PC-3 (cell line): ENCODE data around the gene SERPINA4. TPM values are rescaled to one million over a fixed set of nuclear protein-coding genes. Genes with fewer than 3 reads are reported as not detected.

Source experiments
- ATAC-seq: fragments of 200-7000 bp; cut with Tn5 transposase; 2 replicates; pipeline ENCODE4 v1.9.1; 2020; ENCODE audit warnings: mild to moderate bottlenecking, moderate library complexity
- BruUV-seq: library from RNA; stranded (reverse); fragments of 400-500 nt; replicated peaks from 2 replicates; lab custom pipeline; 2021; lab: Mats Ljungman, UMichigan
- CTCF ChIA-PET: fragments of 300-600 bp; sonication (Branson Sonifier 250); formaldehyde crosslinking; loops from one replicate; lab custom pipeline; 2022; ENCODE audit warnings: antibody characterized with exemption; lab: Charles Lee
- POLR2A ChIA-PET: fragments of 300-600 bp; sonication (Branson Sonifier 250); formaldehyde crosslinking; loops from one replicate; lab custom pipeline; 2022; ENCODE audit warnings: antibody characterized with exemption; ENCODE audit not compliant: unreplicated experiment; lab: Charles Lee
- DNase-seq: peaks from one replicate; pipeline ENCODE4 v3.0.0-alpha.2; 2015
- H2AFZ ChIP-seq: fragments of 300-600 bp; sonication (generic); 2 replicates; pipeline ENCODE4 v1.6.0; 2016; ENCODE audit warnings: antibody characterized with exemption, low read length
- H3F3A ChIP-seq: fragments of 300-600 bp; sonication (generic); one replicate; pipeline ENCODE4 v1.6.0; 2017; ENCODE audit warnings: antibody characterized with exemption, low read length, control low read depth, mild to moderate bottlenecking; ENCODE audit not compliant: unreplicated experiment
- H3K27ac ChIP-seq: fragments of 300-600 bp; sonication (generic); 2 replicates; pipeline ENCODE4 v1.5.1; 2016; ENCODE audit warnings: mild to moderate bottlenecking, low read length
- H3K27me3 ChIP-seq: fragments of 300-600 bp; sonication (generic); 2 replicates; pipeline ENCODE4 v1.6.1; 2016; ENCODE audit warnings: low read length, mixed read lengths
- H3K36me3 ChIP-seq: fragments of 300-600 bp; sonication (generic); 2 replicates; pipeline ENCODE4 v1.6.1; 2016; ENCODE audit warnings: low read depth, mixed run types, low read length, mixed read lengths
- H3K4me1 ChIP-seq: fragments of 300-600 bp; sonication (generic); 2 replicates; pipeline ENCODE4 v1.5.1; 2016; ENCODE audit warnings: low read length; ENCODE audit not compliant: insufficient read depth
- H3K4me2 ChIP-seq: fragments of 300-600 bp; sonication (generic); 2 replicates; pipeline ENCODE4 v1.6.0; 2016; ENCODE audit warnings: low read length
- H3K4me3 ChIP-seq: fragments of 300-600 bp; sonication (generic); 2 replicates; pipeline ENCODE4 v1.5.1; 2016; ENCODE audit warnings: mild to moderate bottlenecking, low read length, mixed read lengths
- H3K79me2 ChIP-seq: fragments of 300-600 bp; sonication (generic); 2 replicates; pipeline ENCODE4 v1.6.1; 2017; ENCODE audit warnings: low read length, mixed read lengths
- H3K9ac ChIP-seq: fragments of 300-600 bp; sonication (generic); 2 replicates; pipeline ENCODE4 v1.6.0; 2016; ENCODE audit warnings: mild to moderate bottlenecking, low read length
- H3K9me2 ChIP-seq: fragments of 300-600 bp; sonication (generic); replicated peaks from 2 replicates; pipeline ENCODE4 v1.6.1; 2016; ENCODE audit warnings: mixed run types, low read length, mixed read lengths
- H3K9me3 ChIP-seq: fragments of 300-600 bp; sonication (generic); 2 replicates; pipeline ENCODE4 v1.6.1; 2016; ENCODE audit warnings: low read length, mixed read lengths
- H4K20me1 ChIP-seq: fragments of 300-600 bp; sonication (generic); 2 replicates; pipeline ENCODE4 v1.6.1; 2016; ENCODE audit warnings: low read length, mixed read lengths
- EZH2 ChIP-seq: fragments of 300-600 bp; sonication (generic); IDR thresholded peaks from one replicate; pipeline ENCODE4 v1.6.1; 2017; ENCODE audit warnings: antibody characterized with exemption, mild to moderate bottlenecking, low read length; ENCODE audit not compliant: unreplicated experiment
- EZH2phosphoT487 ChIP-seq: fragments of 300-600 bp; sonication (generic); IDR thresholded peaks from 2 replicates; pipeline ENCODE4 v1.6.1; 2018; ENCODE audit warnings: mild to moderate bottlenecking, antibody characterized with exemption, low read length, borderline replicate concordance
- intact Hi-C: fragments of 100-400 bp; cut with micrococcal nuclease; formaldehyde crosslinking; loops from 2 replicates; pipeline ENCODE4 v1.9.0; 2023
- total RNA-seq: library from RNA; depleted of rRNA; stranded (reverse); fragments of >200 nt; gene quantifications from 2 replicates; pipeline ENCODE4 v1.2.3, GENCODE V29; 2014
- TF ChIP-seq, protein P1 (sequence below): fragments of 300-600 bp; sonication (generic); conservative IDR thresholded peaks from 2 replicates; pipeline ENCODE4 v1.5.1; 2017; ENCODE audit warnings: antibody characterized with exemption, low read depth, mild to moderate bottlenecking, low read length

The SERPINA4 gene
- total RNA-seq, 1 experiment from 2014 or later = not detected

DNA sequence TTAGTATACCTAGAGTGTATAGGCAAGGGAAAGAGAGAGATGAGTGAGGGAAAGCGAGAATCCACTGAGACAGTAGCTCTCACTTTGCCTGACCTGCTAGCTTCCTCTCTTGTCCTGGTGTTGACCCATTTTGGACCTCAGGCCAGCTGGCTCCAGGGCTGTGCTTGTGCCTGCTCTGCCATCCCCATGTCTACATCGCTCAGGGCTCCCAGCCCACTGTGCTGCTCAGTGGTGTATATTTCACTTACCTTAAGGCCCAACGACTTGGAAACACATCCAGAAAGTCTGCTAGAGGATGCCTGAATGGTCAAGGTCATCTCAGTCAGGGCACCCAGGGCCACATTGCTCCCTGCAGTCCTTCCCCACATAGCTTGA is 964 bp upstream of the SERPINA4 start:
- CTCF ChIA-PET = no interaction called here
- no peaks in the 10 kb centered on the region for H4K20me1 ChIP-seq
- no peak overlapping the region for H3K27ac ChIP-seq
- no peaks in the 10 kb centered on the region for H3K27me3 ChIP-seq
- H3K4me1 ChIP-seq = no peaks in the 10 kb centered on the region
- no peaks in the 10 kb centered on the region for H3K9me2 ChIP-seq
- no peak overlapping the region for H3K4me3 ChIP-seq
- no peak for DNase-seq
- no peaks in the 10 kb centered on the region for H3F3A ChIP-seq
- H3K79me2 ChIP-seq = no peaks in the 10 kb centered on the region
- intact Hi-C loops = no loop called here
- no peak overlapping the region for H3K9ac ChIP-seq
- no TSS peak for BruUV-seq
- no peak overlapping the region for H2AFZ ChIP-seq
- no peaks in the 10 kb centered on the region for H3K9me3 ChIP-seq
- no peak for ATAC-seq
- TF ChIP-seq, protein P1, sequence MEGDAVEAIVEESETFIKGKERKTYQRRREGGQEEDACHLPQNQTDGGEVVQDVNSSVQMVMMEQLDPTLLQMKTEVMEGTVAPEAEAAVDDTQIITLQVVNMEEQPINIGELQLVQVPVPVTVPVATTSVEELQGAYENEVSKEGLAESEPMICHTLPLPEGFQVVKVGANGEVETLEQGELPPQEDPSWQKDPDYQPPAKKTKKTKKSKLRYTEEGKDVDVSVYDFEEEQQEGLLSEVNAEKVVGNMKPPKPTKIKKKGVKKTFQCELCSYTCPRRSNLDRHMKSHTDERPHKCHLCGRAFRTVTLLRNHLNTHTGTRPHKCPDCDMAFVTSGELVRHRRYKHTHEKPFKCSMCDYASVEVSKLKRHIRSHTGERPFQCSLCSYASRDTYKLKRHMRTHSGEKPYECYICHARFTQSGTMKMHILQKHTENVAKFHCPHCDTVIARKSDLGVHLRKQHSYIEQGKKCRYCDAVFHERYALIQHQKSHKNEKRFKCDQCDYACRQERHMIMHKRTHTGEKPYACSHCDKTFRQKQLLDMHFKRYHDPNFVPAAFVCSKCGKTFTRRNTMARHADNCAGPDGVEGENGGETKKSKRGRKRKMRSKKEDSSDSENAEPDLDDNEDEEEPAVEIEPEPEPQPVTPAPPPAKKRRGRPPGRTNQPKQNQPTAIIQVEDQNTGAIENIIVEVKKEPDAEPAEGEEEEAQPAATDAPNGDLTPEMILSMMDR = no peak
- TF ChIP-seq EZH2phosphoT487 = no peak
- no peak for TF ChIP-seq EZH2
- POLR2A ChIA-PET = no interaction called here
- H3K4me2 ChIP-seq = no peak overlapping the region
- no peaks in the 10 kb centered on the region for H3K36me3 ChIP-seq

DNA sequence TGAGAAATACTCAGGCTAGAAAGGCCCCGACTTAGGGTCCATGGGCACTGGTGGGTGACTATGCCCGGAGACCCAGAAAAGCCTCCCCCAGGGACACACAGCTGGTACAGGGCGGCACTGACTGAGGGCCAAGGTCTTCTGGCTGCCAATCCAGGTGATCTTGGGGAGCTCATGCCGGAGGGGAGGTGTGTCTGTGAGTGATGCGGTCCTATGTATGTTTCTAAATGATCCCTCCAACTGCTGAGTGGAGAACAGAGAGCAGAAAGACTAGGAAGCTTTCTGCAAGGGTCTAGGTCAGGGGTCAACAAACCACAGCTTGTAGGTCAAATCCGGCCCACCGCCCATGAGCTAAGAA is 391 bp downstream of the SERPINA4 start:
- ATAC-seq (no peak), DNase-seq (no peak)
- intact Hi-C loops = no loop called here
- Histone ChIP-seq H3K9me3 (no peaks in the 10 kb centered on the region), H4K20me1 (no peaks in the 10 kb centered on the region), H3K4me2 (no peak overlapping the region), H3K27ac (no peak overlapping the region), H3K27me3 (no peaks in the 10 kb centered on the region), H3K36me3 (no peaks in the 10 kb centered on the region), H3K79me2 (no peaks in the 10 kb centered on the region), H2AFZ (no peak overlapping the region), H3K4me1 (no peaks in the 10 kb centered on the region), H3K4me3 (no peak overlapping the region), H3K9ac (no peak overlapping the region), H3K9me2 (no peaks in the 10 kb centered on the region), H3F3A (no peaks in the 10 kb centered on the region)
- TF ChIP-seq EZH2 = no peak
- TF ChIP-seq EZH2phosphoT487 = no peak
- TF ChIP-seq, protein P1 = no peak
- ChIA-PET CTCF (no interaction called here), POLR2A (no interaction called here)
- no TSS peak for BruUV-seq

DNA sequence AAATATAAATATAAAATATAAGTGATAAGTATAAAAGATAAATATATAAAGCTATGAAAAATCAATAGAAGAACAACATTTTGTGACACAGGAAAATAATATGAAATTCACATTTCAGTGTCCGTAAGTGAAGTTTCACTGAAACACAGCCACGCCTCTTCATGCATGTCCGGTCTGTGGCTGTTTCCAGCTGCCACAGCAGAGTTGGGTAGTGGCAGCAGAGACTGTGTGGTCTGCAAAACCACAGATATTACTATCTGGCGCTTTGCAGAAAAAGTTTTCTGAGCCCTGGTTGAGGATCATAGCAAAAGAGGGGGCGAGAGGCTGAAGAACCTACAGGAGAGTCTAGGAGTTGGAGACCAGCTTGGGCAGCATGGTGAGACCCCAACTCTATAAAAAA is 780 bp downstream of the SERPINA4 start:
- TF ChIP-seq EZH2 (no peak), EZH2phosphoT487 (no peak)
- TF ChIP-seq, protein P1 = no peak
- H3K27me3 ChIP-seq = no peaks in the 10 kb centered on the region
- no peaks in the 10 kb centered on the region for H3K4me1 ChIP-seq
- DNase-seq (no peak), ATAC-seq (no peak)
- H3K79me2 ChIP-seq = no peaks in the 10 kb centered on the region
- H3K36me3 ChIP-seq = no peaks in the 10 kb centered on the region
- H3K4me3 ChIP-seq = no peak overlapping the region
- H3K9ac ChIP-seq = no peak overlapping the region
- BruUV-seq = no TSS peak
- no peak overlapping the region for H2AFZ ChIP-seq
- no peaks in the 10 kb centered on the region for H3F3A ChIP-seq
- POLR2A ChIA-PET = no interaction called here
- no peaks in the 10 kb centered on the region for H3K9me2 ChIP-seq
- H3K4me2 ChIP-seq = no peak overlapping the region
- no peak overlapping the region for H3K27ac ChIP-seq
- intact Hi-C loops = no loop called here
- no peaks in the 10 kb centered on the region for H4K20me1 ChIP-seq
- no peaks in the 10 kb centered on the region for H3K9me3 ChIP-seq
- CTCF ChIA-PET = no interaction called here
